Kidney capillary endothelial cell (primary cell): ENCODE measurements around the gene IGF2R.

ENCODE experiments used
- DNase-seq: peaks from one replicate; pipeline ENCODE4 v3.0.0-alpha.2; 2018; ENCODE audit warnings: low spot score

IGF2R gene

DNA sequence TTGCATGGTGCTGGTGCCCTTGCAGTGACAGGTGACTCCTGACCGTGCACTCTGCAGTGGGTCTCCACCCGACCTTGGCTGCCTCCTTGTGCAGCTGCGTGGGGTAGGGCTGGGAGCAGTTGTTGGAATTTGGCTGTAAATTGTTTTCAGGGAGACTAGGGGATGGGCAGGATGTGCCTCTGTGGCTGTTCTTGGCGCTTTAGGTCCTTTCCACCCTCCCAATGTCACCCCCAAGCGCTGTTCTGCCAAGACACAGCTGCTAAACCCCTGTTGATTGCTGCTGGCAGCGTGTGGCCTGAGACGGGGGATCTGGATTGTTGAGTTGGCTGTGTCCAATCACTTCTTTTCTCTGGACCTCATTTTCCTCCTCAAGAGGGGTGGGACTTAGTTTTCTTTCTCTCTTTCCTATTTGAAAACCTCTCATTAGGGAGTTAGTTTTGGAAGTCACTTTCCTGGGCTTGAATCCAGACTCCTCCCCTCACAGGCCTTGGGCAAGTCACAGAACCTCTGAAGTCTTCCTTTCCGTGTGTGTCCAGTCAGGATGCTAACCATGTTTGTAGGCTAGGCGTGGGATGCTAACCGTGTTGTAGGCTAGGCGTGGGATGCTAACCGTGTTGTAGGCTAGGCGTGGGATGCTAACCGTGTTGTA, 8.5 kb downstream of the IGF2R start:
- DNase-seq: no peak

DNA sequence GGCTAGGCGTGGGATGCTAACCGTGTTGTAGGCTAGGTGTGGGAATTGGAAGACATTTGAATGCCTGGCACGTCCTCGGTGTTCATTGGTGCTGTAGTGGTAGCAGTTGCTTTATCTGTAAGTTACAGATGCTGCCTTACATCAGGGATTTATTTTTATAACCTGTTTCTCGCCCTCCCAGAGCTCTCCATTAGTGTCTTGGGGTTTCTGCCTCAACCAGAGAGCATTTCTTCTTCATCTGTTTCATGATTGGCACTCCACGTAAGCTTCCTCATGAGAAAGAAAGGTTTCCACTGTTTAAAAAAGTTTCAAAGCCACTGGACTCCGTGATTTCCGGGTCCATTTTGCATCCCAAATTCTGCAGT, 9.0 kb downstream of the IGF2R start:
- no peak for DNase-seq

DNA sequence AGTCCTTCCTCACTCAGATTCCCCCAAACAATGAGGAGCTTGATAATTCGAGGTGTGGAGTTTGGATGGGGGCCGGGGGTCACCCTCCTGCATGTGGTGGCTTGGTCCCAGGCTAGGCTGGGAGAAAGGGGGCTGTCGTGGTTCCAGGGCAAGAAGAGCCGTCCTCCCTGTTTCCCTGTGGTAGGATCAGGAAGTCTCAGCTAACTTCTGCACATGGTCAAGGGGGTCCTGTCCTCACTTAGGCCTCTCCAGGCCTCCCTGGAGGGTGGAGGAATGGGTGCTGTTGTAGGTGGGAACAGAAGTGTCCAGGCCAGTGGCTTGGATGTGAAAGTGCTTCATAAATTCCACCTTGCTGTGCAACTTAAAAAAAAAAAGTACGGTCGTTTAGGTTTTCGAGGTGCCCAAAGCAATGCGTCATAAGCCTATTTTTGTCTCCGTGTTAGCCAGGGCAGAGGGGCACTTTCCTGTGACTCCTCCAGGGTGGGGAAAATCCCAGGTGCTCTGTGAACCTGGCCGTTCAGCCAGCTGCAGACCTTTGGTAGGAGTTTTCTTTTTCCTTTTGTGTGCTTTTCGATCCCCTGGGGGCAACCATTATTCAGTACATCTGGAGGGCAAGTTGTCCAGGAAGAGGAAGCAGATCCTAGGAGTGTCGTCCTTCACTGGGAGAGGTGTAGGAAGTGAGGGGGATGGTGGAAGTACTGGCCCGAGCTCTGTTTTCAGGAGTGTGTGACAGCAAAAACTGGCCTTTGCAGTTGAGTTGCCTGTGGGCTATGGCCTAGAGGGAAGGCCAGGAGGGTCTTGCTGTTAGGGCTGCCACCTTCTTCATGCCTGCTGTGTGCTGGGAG, 9.6 kb downstream of the IGF2R start:
- peak; percentile 38 for DNase-seq

DNA sequence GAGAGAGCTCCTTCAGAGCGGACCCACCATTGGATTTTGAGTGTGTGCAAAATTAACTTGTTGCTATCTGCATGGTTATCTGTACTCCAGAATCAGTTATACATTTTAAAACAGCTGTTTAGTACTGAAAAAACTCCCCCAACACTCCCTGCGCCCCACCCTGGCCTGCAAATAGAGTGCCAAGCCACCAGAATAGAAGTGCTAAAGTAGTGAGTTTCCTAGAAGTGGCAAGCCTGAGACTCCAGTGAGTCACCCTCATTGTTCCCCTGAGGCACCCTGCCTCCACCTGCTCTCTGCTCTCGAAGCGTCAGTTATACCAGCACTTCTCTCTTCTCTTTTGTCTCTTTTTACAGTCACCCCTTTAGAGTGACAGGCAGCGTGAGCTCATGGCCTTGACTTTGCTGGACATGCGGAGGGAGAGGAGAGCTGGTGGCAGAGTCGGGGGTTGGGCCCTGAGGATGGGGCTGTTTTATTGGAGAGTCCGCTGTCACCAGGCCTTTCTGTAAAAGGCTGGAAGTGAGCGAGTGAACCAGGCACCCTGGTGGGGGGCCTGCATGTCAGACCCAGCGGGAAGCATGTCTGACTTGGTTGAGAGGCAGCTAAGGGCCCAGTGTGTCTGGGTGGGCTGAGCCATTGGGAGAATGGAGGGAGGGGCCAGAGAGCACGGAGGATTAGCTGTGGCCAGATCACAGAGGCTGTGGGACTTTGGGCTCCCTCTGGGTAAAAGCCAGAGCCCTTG, 10.4 kb downstream of the IGF2R start:
- peak; percentile 65 for DNase-seq

DNA sequence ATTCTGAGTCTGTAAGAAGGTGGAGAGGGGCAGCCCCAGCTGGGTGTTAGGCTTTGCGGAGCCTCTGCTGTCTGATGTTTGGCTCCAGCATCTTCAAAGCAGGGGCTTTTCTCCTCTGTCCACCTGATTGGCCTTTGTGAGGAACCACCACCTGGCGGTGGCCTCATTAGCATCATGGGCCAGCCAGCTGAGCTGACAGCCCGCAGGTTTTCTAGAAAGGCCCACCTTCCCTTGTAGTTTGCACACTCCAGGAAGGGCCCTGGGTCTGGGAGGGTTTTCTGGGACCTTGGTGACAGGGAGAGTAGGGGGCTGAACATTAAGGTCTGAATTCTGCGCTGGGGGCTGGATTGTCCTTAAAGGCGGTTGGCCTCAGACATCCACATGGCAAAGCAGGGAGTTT, 11.6 kb downstream of the IGF2R start:
- no peak for DNase-seq

DNA sequence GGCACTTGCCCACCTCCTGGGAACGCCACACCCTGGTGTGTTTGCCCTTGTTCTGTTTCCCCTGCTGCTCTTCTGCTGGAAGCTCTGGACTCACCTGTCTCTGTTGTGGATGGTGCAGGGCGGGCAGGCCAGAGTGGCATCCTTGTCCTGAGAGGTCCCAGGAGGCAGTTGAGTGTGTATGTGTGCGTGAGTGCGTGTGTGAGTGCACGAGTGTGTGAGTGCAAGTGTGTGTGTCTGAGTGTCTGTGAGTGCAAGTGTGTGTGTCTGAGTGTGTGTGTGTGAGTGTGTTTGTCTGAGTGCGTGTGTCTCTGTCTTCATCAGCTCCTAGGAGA, 12.2 kb downstream of the IGF2R start:
- no peak for DNase-seq

DNA sequence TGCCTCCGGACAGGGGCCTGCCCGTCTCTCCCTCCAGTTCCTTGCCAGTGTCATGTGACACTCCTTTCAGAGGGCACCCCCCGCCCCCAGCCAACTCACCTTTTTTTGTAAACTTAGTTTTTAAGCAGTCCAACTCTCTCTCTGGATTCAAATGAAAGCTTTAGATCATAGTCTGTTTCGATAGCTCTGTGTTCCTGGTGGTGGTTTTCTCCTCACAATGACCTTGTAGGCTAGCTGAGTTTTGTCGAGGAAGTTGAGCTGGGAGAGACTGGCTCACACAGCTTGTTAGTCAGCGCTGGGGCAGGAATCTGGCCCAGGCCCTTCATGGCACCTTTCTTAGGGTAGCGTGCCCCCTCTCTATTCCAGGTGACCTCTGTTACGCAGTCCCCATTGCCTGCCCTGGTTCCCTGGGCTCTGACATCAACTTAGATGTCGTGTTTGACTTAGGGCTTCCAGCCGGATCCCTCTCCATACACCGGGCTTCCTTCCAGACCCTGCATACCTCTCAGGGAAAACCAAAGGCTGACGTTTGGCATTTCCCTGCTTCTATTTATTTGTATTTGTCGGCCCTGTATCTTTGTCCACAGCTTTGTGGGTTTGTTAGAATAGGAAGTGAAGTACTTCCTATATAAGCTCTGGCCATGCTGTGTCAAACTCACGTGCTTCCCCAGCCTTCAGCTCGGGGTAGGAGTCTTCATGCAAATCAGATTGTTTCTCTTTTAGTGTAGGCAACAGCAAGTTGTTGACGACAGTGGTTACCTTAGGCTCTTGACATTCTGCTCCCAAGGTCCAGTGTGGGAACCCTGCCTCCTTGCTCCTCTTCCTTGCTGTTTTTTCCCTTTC, 12.7 kb downstream of the IGF2R start:
- DNase-seq: peak; percentile 91

DNA sequence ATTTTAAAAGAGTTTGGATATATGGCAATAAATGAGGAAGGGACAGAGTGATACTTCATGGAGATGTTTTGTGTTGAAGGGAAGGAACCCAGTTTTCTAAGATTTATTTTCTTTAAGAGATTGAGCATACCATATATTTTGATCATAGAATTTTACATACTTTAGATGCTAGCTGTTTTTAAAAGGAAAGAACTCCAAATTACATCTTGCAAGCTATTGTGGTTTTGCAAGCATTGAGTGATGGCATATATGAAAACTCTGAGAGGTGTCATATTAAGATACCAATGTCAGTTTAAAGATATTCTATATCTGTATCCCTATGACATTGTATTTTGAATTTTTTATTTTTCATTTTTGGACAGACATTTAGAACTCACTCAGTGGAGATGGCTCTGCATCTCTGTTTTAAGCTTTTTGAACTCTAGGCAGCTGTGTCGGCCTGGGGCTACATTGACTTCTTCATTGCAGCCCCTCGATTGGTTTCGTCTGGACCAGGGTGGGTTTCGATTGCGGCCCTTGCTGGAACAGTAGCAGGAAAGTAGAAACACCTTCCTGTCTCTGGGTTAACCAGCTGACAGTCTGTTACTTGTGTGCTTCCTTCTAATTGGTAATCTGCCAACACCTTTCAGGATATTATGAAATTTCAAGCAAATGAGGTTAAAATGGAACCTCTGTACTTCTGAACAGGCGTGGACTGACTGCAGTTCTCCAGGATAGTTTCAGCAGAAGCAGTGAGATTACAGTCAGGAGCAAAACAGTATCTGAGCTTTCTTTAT, 14.0 kb downstream of the IGF2R start:
- peak; percentile 21 for DNase-seq

DNA sequence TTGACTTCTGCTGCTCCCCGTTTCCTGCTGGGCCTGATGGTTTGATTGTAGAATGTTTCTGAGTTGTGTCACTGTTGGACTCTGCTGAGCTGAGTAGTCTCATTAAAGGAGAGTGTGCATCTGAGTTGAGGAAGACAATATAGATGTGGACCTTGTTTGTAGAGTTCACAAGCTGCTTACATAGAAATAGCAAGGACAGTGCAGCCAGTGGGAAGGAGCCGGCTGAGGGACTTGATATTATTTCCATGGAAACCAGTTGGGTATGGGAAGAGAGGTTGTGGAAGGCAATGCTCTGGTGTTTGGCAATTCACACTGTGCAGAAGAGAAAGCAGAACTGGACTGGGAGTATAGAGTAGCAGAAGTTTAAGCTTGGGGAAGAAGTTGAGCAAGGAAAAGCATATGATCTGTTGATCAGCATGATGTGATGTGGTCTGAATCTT, 14.8 kb downstream of the IGF2R start:
- DNase-seq: peak; percentile 17

DNA sequence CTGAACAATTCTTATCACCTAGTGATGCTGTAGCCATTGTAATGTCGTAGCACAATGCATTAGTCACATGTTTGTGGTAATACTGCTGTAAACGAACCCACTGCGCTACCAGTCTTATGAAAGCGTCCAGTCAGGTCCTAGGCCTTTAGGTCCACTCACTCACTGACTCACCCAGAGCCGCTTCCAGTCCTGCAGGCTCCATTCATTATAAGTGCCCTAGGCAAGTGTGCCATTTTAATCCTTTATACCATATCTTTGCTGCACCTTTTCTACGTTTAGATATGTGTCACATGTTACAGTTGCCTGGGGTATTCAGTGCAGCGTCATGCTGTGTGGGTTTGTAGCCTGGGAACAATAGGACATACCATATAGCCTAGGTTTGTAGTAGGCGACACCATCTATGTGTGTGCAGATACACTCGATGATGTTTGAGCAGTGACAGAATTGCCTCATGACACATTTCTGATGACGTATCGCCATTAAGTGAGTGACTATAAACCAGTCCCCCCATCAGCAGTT, 15.4 kb downstream of the IGF2R start:
- peak; percentile 29 for DNase-seq

DNA sequence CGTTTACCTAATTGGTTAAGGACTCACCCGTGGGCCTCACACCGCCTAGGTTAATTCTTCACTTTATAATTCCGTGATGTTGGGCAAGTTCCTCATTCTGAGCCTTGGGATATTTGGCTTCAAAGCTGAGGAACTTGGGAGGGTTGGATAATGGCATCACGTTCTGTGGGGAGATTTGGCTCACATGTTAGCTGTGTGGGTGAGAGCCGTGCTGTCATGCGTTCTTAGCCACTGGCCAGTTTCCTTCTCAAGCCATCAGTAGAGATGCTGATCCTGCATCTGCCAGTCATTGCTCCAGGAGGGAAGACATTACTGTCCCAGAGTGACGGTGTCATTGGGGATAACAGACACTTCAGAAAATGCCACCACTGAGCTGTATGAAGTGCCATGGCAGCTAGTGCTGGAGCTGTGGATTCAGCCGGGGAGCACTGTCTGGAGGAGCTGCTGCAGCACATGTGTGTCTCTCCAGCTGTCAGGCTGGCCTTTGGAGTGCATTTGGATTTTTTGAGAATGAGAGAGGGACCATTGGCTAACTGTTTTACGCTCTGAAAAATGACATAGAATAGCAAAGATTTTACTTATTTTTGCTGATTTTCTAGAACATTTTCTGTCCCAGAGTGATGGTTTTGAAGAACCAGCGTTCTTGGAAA, 16.5 kb downstream of the IGF2R start:
- no peak for DNase-seq

DNA sequence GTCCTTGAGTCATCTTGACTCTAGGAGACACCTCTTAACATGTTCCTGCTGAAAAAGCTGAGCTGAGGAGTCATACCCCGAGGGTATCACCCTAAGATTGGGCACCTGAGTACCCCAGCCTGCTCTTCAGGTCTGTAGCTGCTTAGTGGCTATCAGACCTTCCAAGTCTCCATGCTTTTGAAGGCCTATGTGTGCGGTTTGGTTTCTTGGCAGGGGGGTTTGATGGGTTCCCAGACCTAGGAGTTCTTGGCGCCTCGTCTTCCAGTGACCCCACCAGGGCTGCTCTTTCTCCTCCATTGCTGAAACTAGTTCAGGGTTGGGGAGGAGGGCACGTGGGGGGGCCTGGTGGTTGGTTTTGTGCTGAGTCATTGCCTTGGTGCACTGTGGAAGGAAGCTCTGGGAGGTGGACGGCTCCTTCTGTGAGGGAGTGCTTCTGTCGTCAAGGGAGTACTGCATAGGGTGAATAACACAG, 20.1 kb downstream of the IGF2R start:
- no peak for DNase-seq

DNA sequence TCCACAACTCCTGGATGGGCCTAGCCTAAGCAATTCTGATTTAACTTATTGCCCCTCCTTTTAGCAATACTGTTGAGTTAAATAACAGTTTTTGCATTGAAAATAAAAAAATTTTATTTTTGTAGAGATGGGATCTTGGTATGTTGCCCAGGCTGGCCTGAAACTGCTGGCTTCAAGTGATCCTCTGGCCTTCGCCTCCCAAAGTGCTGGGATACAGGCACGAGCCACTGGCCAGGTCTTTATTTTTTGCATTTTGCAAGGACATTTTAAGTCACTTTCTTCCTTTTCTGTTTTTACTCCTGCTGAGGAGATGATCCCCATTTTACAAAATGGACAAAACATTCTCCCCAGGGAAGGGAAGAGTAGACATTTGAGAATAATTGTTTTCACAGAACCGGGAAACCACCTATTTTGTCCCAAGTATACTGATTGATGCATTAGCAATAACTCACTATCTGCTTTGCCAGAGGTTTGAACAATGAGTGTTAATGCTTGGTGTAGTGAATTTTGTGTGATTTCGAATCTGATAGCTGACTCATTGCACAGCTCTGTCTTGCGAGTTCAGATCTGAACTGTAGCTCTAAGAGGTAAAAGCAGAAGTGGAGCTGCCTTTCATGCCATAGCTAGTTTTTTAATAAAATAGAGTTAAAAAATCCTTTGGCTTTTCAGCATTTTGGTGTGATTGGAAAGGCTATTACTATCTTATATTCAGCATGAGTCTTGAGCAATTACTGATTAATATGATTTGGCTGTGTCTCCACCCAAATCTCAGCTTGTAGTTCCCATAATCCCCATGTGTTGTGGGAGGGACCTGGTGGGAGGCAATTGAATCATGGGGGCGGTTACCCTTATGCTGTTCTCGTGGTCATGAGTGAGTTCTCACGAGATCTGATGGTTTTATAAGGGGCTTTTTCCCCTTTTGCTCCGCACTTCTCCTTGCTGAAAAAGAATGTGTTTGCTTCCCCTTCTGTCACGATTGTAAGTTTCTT, 20.9 kb downstream of the IGF2R start:
- no peak for DNase-seq

DNA sequence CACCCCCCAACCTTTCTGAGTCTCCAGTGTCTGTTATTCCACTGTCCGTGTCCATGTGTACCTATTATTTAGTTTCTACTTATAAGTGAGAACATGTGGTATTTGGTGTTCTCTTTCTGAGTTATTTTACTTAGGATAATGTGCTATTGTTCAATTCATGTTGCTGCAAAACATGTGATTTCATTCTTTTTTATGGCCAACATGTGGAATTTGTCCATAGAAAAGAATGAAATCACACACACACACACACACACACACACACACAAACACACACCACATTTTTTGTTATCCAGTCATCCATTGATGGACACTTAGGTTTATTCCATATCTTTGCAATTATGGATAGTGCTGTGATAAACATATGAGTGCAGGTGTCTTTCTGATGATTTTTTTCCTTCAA, 23.5 kb downstream of the IGF2R start:
- DNase-seq: no peak

DNA sequence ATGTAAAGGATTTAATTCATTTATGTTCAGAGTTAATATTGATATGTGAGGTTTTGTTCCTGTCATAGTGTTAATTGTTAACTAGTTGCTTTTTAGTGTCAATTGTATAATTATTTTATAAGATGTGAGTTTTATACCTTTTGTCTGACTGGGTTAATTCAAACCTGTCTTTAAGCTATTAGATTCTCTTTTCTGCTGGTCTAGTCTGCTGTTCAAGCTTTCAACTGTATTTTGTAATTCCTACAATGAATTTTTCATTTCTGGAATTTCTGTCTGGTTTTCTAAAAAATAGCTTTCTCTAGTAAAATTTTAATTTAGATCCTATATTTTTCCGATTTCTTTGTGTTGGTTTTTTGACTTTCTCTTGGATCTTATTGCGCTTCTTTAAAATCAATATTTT, 26.5 kb downstream of the IGF2R start:
- no peak for DNase-seq

DNA sequence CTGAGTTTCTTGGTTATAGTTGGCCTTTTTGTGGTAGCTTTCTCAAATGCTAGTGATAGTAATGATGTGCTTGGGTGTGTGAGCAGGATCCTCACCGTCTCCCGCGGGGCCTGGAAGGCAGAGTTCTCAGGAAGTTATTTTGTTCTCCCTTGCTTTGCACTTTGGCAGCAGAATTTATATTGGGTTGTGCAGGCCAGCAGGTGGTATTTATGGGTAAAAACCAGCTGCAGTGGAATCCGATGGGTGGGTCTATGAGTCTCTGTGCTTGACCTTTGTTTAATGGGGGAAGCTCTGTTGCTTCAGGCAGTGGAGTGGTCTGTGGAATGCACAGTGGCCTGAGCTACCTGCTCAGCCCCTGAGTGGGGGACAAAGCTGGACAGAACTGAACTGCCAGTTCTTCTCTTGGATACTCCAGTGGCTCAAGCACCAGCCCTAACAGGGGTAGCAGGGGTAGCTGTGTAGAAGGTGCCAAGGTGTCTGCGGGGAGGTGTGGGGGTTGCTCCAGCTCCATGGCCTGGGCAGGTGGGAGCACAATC, 27.3 kb downstream of the IGF2R start:
- DNase-seq: no peak

DNA sequence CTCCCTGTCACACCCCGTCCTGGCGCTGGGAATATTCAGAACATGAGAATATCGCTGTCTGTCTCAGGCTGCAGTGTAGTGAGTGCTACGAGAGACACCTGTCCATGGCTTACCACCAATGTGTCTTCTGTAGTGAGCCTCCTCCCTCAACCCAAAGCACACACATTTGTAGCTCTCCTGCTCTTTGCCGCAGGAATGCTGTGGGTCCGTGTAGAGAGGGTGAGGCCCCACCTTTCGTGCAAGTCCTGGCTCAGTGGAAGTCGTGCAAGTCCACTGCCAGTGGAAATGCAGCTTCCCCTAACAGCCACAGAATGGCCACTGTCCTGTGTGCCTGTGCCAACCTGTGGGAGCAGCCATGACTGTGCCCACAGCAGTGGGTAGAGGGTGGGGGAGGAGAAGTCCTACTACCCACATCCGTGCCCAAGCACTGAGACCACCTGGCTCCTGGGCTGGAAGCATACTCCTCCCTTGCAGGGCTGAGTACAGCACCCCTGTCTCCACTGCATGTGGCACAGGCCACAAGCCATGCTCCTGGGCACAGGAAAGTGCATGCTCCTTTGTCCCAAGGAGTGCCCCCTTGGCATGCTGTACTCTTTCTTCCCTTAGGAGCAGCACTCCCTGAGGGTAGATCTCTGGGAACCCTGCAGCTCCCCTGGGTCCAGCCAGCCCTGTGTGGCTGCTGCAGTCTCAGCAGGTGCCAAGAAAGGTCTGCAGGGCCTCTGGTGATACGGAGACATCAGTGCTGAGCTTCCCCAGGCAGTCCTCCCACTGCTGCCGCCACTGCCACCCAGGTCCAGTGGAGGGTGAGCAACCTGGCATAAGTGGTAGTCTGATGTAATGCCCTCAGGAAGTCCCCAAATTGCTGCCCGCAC, 28.0 kb downstream of the IGF2R start:
- DNase-seq: no peak

DNA sequence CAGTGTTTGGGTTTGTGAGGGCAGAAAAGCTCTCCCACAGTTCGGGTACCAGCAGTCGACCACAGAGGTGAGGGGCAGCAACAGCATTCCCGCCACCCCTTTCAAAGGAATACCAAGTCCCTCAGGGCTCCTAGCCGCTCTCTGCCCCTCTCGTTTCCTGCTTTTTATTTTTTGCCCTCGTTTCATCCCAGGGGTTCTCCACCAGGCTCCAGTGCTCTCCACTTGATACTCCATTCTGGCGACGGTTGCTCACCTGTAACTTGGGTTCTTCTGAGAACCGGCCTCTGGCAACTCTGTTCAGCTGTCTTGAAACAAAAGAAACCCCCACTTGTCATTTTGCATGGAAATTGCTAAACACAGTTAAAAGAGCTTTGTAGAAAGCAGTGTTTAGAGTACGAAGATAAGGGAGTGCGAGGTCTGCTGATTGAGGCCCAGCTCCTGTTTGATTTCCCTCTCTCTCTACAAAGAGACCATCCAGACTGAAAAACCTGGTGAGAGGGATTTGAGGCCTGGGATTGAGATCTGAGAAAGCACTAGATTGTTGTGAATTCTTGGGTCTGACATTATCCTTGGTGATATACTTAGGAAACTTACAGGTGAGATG, 28.7 kb downstream of the IGF2R start:
- DNase-seq: no peak
